HepG2 (cell line): ENCODE data around the gene MAGEB2. TPM values are rescaled to one million over a fixed set of nuclear protein-coding genes. Genes with fewer than 3 reads are reported as not detected.

Experiments used
- ATAC-seq: fragments of 200-7000 bp; cut with Tn5 transposase; 3 replicates; pipeline ENCODE4 v1.9.1; 2020; ENCODE audit warnings: mild to moderate bottlenecking, moderate library complexity
- BruUV-seq: library from RNA; stranded (reverse); fragments of 400-500 nt; replicated peaks from 2 replicates; lab custom pipeline; 2021; lab: Mats Ljungman, UMichigan
- CTCF ChIA-PET: fragments of 300-600 bp; formaldehyde crosslinking; extraction: SDS; loops from one replicate; lab custom pipeline; 2021; ENCODE audit warnings: low total read pairs, inconsistent platforms, low intra/inter-chr PET ratio; lab: Yijun Ruan, JAX
- POLR2A ChIA-PET: fragments of 350-600 bp; sonication (Branson Sonifier 250); formaldehyde crosslinking; loops from one replicate; lab custom pipeline; 2020; ENCODE audit warnings: antibody characterized with exemption, inconsistent platforms; lab: Yijun Ruan, JAX
- DNase-seq: peaks from one replicate; pipeline ENCODE4 v3.0.0-alpha.2; 2015; ENCODE audit warnings: low spot score
- FAIRE-seq: peaks from 3 replicates; lab custom pipeline; 2011; peaks lifted over from hg19 to GRCh38; lab: Jason Lieb, UNC
- H2AFZ ChIP-seq: one replicate; pipeline ENCODE4 v1.6.1; 2011; ENCODE audit warnings: low read length, inconsistent platforms
- H3K27ac ChIP-seq: fragments of 300-600 bp; 3 replicates; pipeline ENCODE4 v1.8.0; 2011; ENCODE audit warnings: mixed run types, mild to moderate bottlenecking, mixed read lengths, low read length, inconsistent platforms; ENCODE audit not compliant: insufficient read depth; ENCODE audit errors: extremely low read length
- H3K27me3 ChIP-seq, 2 experiments: fragments of 200-600 bp in 1 of 2; 2 replicates in 1 of 2; 3 replicates in 1 of 2; pipeline versions ENCODE4 v1.6.0 to v1.8.0; 2011; ENCODE audit warnings: low read length in 2 of 2, mild to moderate bottlenecking in 2 of 2, moderate library complexity in 2 of 2, inconsistent platforms in 1 of 2; ENCODE audit not compliant: insufficient read depth in 2 of 2, control insufficient read depth in 1 of 2
- H3K36me3 ChIP-seq, 2 experiments: fragments of 200-600 bp in 1 of 2; replicated peaks in 1 of 2; 2 replicates in 1 of 2; 3 replicates in 1 of 2; pipeline versions ENCODE4 v1.5.1 to v1.8.0; 2011; ENCODE audit warnings: low read length in 2 of 2, inconsistent platforms in 1 of 2; ENCODE audit not compliant: insufficient read depth in 2 of 2, control insufficient read depth in 1 of 2
- H3K4me1 ChIP-seq: 2 replicates; pipeline ENCODE4 v1.5.1; 2012; ENCODE audit warnings: low read length, inconsistent platforms; ENCODE audit not compliant: insufficient read depth
- H3K4me2 ChIP-seq: 2 replicates; pipeline ENCODE4 v1.6.0; 2011; ENCODE audit warnings: low read depth, low read length, inconsistent platforms
- H3K4me3 ChIP-seq, 3 experiments: fragments of 200-600 bp in 1 of 3; sonication (generic), shearing (Covaris generic) in 1 of 3; replicated peaks in 1 of 3; 2 replicates each; pipeline ENCODE4 v1.5.1; 2011 to 2016; ENCODE audit warnings: low read length in 3 of 3, inconsistent platforms in 2 of 3, low read depth in 2 of 3, mild to moderate bottlenecking in 2 of 3, control low read depth in 1 of 3, mixed read lengths in 1 of 3; ENCODE audit not compliant: insufficient read depth in 1 of 3
- H3K79me2 ChIP-seq: one replicate; pipeline ENCODE4 v1.6.1; 2011; ENCODE audit warnings: low read length, inconsistent platforms; ENCODE audit not compliant: insufficient read depth
- H3K9ac ChIP-seq: 2 replicates; pipeline ENCODE4 v1.6.0; 2011; ENCODE audit warnings: mild to moderate bottlenecking, low read depth, low read length, inconsistent platforms; ENCODE audit not compliant: insufficient read depth
- H3K9me3 ChIP-seq: 2 replicates; pipeline ENCODE4 v1.5.1; 2012; ENCODE audit warnings: mild to moderate bottlenecking, low read length
- H4K20me1 ChIP-seq: 2 replicates; pipeline ENCODE4 v1.6.0; 2011; ENCODE audit warnings: inconsistent platforms, mild to moderate bottlenecking, low read length, moderate library complexity; ENCODE audit not compliant: insufficient read depth
- ZNF160 ChIP-seq: sonication (generic); formaldehyde crosslinking; IDR thresholded peaks from 2 replicates; pipeline ENCODE4 v1.8.0; 2022; ENCODE audit warnings: mild to moderate bottlenecking, inconsistent platforms, missing genetic modification reagents
- ZNF570 ChIP-seq: sonication (generic); formaldehyde crosslinking; IDR thresholded peaks from 2 replicates; pipeline ENCODE4 v1.4.0; 2020; ENCODE audit warnings: mild to moderate bottlenecking, missing genetic modification reagents, borderline replicate concordance
- ZNF772 ChIP-seq: sonication (generic); formaldehyde crosslinking; IDR thresholded peaks from 2 replicates; pipeline ENCODE4 v1.5.0; 2020; ENCODE audit warnings: mild to moderate bottlenecking, missing genetic modification reagents
- WGBS: methylation state at CpG from one replicate; pipeline ENCODE4 v1.1.6; 2017; ENCODE audit warnings: low lambda C conversion rate; 5-methylcytosine and 5-hydroxymethylcytosine counted together
- in situ Hi-C: cut with HindIII; loops from 2 replicates; pipeline ENCODE4 v1.10.0; 2017; ENCODE audit warnings: low pct_unique_long_range_greater_than_20kb; ENCODE audit not compliant: extremely low pct_ligation_motif_present
- intact Hi-C: fragments of 100-400 bp; cut with micrococcal nuclease; formaldehyde crosslinking; loops from one replicate; pipeline ENCODE4 v1.10.0; 2022; ENCODE audit not compliant: unreplicated experiment
- polyA plus RNA-seq, 8 experiments: library from polyadenylated mRNA; depleted of rRNA in 3 of 8; stranded (reverse) in 7 of 8; unstranded in 1 of 8; fragments of >200 nt; fragmentation: Illumina TruSeq in 4 of 8; extraction: Trizol in 4 of 8; gene quantifications; 2 replicates each; pipeline versions ENCODE4 v1.2.1 to v1.2.3, GENCODE V29; 2011 to 2016; ENCODE audit warnings: low read depth in 4 of 8, missing spikeins in 1 of 8, mixed read lengths in 1 of 8; ENCODE audit not compliant: insufficient read depth in 1 of 8
- total RNA-seq, 5 experiments: library from RNA; depleted of rRNA; stranded (reverse); fragments of >200 nt; fragmentation: Illumina TruSeq; extraction: Trizol; gene quantifications; 2 replicates each; pipeline ENCODE4 v1.2.3, GENCODE V29; 2016; ENCODE audit warnings: low read depth in 1 of 5
- TF ChIP-seq, protein P1 (sequence below): sonication (generic); formaldehyde crosslinking; IDR thresholded peaks from 2 replicates; pipeline ENCODE4 v1.5.0; 2020; ENCODE audit warnings: mild to moderate bottlenecking, missing genetic modification reagents
- TF ChIP-seq, protein P2 (sequence below): sonication (generic); formaldehyde crosslinking; IDR thresholded peaks from 2 replicates; pipeline ENCODE4 v1.4.0; 2020; ENCODE audit warnings: missing genetic modification reagents

Gene MAGEB2
- total and polyA plus RNA-seq, 2 of the 13 experiments (the other 11 are each of a cell fraction or from before 2014, with no cell fraction given), result not detected

DNA sequence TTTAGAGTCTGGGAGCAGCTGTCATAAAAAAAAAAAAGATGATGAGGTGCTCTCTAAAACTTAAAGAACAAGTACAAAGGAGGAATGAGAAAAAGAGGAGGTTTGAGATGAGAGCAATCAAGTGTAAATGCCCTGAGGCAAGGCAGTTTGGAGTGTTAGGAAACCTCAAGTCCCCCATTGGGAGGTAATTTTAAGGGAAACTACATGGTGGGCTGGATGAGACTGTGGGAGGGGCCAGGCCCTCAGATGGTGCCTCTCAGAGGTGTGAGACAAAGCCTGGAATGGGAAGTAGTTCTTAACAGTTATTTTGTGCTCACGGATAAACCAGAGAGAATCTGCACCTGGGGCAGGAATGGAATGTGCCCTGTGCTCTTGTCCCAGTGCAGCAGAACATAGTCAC lies 13.2 kb downstream of the MAGEB2 start (continued):
- TF ChIP-seq, protein P1, sequence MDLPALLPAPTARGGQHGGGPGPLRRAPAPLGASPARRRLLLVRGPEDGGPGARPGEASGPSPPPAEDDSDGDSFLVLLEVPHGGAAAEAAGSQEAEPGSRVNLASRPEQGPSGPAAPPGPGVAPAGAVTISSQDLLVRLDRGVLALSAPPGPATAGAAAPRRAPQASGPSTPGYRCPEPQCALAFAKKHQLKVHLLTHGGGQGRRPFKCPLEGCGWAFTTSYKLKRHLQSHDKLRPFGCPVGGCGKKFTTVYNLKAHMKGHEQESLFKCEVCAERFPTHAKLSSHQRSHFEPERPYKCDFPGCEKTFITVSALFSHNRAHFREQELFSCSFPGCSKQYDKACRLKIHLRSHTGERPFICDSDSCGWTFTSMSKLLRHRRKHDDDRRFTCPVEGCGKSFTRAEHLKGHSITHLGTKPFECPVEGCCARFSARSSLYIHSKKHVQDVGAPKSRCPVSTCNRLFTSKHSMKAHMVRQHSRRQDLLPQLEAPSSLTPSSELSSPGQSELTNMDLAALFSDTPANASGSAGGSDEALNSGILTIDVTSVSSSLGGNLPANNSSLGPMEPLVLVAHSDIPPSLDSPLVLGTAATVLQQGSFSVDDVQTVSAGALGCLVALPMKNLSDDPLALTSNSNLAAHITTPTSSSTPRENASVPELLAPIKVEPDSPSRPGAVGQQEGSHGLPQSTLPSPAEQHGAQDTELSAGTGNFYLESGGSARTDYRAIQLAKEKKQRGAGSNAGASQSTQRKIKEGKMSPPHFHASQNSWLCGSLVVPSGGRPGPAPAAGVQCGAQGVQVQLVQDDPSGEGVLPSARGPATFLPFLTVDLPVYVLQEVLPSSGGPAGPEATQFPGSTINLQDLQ (CRISPR knock-in tag), result no peak
- no peak for TF ChIP-seq ZNF570 (CRISPR knock-in tag)
- TF ChIP-seq ZNF160 (CRISPR knock-in tag), result no peak
- TF ChIP-seq ZNF772 (CRISPR knock-in tag), result no peak

DNA sequence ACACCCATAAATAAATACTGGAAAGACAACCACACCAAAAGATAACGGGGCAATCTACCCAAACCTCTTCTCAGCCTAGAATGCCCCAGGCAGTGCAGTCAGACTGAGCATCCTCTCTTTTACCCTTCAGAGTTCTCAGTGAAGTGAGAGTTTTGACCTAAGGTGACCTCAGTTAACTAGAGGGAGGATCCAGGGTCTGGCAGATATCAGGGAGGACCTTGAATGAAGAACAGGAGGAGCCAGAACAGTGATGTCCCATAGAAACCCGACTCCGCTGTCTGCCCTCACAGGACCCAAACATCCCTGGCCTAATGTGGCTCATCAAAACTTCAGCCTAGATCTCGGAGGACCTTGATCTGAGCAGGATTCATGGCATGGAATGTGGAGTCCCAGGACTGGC lies 15.0 kb downstream of the MAGEB2 start, which contains the start of gene MAGEB3:
Gene MAGEB3 (plus strand): TSS at position 263 of the 400 bp plus-strand sequence. CDS start 5,268 bp downstream, outside the sequence.
- Histone ChIP-seq H3K9me3 (no peaks in the 10 kb centered on the region), H3K4me2 (no peak within 1 kb of the TSS), H4K20me1 (no peaks in the 10 kb centered on the region), H2AFZ (no peak within 1 kb of the TSS), H3K79me2 (no peaks in the 10 kb centered on the region), H3K27me3 (no peaks in the 10 kb centered on the region), H3K27ac (no peak within 1 kb of the TSS), H3K9ac (no peak within 1 kb of the TSS), H3K36me3 (no peaks in the 10 kb centered on the region), H3K4me1 (no peaks in the 10 kb centered on the region), H3K4me3 (no peak within 1 kb of the TSS)
- POLR2A ChIA-PET, result no interaction called here
- ATAC-seq (no peak), DNase-seq (no peak), FAIRE-seq (no peak)
- in situ Hi-C loops, result no loop called here
- CTCF ChIA-PET, result no interaction called here
- TF ChIP-seq, protein P2, sequence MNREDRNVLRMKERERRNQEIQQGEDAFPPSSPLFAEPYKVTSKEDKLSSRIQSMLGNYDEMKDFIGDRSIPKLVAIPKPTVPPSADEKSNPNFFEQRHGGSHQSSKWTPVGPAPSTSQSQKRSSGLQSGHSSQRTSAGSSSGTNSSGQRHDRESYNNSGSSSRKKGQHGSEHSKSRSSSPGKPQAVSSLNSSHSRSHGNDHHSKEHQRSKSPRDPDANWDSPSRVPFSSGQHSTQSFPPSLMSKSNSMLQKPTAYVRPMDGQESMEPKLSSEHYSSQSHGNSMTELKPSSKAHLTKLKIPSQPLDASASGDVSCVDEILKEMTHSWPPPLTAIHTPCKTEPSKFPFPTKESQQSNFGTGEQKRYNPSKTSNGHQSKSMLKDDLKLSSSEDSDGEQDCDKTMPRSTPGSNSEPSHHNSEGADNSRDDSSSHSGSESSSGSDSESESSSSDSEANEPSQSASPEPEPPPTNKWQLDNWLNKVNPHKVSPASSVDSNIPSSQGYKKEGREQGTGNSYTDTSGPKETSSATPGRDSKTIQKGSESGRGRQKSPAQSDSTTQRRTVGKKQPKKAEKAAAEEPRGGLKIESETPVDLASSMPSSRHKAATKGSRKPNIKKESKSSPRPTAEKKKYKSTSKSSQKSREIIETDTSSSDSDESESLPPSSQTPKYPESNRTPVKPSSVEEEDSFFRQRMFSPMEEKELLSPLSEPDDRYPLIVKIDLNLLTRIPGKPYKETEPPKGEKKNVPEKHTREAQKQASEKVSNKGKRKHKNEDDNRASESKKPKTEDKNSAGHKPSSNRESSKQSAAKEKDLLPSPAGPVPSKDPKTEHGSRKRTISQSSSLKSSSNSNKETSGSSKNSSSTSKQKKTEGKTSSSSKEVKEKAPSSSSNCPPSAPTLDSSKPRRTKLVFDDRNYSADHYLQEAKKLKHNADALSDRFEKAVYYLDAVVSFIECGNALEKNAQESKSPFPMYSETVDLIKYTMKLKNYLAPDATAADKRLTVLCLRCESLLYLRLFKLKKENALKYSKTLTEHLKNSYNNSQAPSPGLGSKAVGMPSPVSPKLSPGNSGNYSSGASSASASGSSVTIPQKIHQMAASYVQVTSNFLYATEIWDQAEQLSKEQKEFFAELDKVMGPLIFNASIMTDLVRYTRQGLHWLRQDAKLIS (CRISPR knock-in tag), result no peak
- WGBS, result 0% methylated on average over 1 of the region's 4 CpGs
- BruUV-seq, result no TSS peak
- intact Hi-C loops, result no loop called here
